Mucosa of gallbladder (tissue), 1 donor: ENCODE results near the gene SCN1A. TPM values are rescaled to one million over a fixed set of nuclear protein-coding genes. Genes with fewer than 3 reads are reported as not detected.

Source experiments
- DNase-seq: peaks from one replicate; pipeline ENCODE4 v3.0.0-alpha.2; 2020; ENCODE audit warnings: low spot score
- total RNA-seq: library from RNA; stranded (reverse); gene quantifications from one replicate; pipeline ENCODE4 v1.2.1, GENCODE V29; 2021
- donor health status: DM: no; HTN: no; CAD: no.

The SCN1A gene
- total RNA-seq, 1 donor from 2014 or later: not detected

DNA sequence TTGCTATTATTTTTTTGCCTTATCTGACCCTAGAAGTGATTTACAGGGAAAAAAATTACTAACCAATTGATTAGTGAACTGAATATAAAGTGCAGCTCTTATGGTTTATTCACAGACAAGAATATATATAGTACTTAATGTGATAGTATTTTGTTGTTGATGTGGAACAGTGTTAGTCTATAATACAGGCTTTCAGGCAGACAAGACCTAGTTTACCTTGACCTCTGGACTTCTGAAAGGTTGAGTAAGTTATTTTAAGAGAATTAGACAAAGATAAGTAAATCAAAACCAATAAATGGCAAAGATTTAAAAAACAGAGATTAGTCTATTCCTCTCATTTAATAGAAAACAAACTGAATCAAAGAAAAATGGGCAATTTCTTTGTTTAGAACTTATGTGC lies 46.0 kb downstream of the SCN1A start:
- no peak for DNase-seq

DNA sequence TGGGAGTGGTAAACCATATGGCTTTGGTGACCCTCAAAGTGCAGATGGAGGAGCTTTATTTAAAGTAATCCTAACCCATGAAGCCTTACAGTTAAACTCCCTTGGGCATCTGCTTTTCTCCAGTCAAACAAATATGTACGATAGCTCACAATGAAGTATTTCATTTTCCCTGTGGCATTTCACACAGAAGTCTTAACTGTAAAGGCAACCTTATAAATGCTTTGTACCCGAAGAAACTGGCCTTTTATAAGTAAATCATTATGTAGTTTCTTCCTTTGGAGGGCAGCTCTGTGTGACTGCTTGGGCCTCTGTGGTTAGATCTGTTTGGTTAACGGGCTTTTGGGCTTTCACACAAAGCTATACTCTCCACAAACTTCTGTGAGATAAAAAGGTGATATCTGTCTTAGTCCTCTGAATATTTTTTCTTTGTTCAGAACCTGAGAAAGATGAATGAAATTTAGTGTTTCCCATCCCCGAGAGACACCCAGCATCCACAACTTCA lies 46.6 kb downstream of the SCN1A start:
- DNase-seq: no peak

DNA sequence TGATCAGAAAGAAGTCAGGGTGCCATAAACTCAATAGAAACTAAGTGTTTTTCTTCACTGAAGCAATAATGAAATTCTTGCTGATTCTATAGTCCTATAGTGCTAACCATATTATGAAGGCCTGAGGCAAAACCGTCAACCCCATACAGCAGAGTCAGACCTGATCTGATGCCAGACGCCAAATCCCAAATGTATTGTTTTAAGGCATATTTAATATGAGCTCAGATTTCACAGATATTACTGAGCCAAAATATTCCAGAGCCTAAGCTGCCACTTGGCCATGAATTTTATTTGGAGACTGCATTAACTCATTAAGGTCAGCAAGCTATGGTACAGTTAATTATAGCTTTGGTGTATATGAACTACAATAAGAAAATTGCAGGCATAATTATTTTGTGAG lies 53.4 kb downstream of the SCN1A start:
- no peak for DNase-seq

DNA sequence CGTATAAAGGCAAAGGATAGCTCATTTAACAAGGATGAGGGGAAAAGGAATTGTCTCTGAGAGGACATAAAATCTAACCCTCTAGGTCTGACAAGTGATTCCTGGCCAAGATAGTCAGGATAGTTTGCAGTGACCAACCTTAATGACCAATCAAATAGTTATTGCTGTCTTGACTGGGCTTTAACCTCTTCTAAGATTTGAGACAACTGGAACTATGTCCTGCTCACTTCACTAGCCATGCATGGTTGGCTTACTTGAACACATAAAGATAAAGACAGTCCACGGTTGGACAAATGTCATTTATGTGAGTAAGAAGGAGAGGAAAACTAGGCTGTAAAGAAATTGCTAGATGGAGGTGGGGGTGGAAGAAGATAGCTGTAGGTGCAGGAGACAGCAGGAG lies 53.8 kb downstream of the SCN1A start:
- DNase-seq: no peak

DNA sequence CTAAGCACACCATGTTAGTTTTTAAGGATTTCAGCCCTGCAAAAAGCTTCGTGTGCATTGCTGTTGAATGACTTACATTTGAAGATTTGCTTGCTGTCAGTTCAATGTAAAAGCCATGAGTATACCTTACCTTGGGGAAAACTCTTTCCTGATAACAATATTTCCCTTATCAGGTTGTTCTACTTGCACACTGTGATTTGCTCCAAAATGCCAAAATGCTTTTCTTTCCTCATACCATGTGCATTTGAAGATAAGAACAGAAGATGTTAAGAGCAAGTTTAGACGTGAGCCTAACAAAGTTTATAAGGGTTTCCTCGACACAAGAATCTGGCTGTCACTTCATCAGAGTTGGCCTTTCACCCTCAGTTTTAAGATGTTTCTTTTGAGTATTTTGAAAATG lies 57.6 kb downstream of the SCN1A start:
- DNase-seq: no peak

DNA sequence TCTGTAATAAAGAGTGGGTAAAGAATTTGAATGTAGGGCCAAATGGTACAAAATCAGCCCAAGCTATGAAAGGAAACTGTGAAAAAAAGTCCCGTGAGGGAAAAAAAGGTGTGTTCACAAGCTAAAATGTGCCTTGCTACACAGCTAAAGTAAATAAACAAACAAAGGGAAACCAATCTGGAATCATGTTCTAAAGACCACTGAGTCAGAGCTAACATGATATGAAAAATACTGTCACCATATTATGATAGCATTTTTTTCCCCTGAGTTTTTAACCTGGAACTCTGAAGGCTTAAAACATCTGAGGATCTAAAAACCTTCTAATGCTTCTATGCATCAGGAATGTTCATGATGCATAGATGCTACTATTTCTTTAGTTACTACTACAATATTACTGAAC lies 58.8 kb downstream of the SCN1A start:
- no peak for DNase-seq

DNA sequence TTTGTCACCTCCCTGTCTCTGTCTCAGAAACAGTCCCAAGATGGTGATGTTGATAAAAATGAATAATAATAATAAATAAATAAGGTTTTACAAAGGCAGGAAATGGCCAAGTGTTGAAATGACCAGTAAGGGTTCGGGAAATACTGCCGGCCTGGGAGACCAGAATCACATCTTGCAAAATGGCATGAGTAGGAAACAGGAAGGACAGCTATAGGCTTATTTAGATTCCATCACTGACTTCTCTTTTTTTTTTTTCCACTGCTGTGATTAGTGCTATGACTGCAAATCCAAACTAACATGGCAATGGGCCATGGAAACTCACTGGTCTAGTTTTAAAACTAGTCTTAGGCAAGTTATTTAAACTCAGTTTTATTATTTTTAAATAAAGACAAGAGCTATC lies 60.6 kb downstream of the SCN1A start:
- DNase-seq: no peak

DNA sequence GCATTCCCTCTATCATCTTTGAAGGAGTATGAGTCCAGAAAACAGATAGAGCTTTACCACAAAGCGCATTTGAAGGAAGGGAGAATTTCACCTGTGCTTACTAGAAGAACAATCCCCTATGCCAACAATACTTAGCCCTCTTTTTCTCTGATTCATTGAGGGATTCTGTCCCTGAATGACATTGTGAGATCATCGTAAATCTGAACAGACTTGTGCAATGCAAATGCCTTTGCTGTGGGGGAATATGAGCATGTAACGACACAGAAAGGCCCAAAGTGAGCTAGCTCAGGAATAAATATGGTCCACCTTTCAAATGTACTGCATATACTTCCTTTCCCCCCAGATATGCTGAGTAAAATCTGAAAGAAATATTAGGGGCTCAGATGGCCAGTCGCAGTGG lies 67.6 kb downstream of the SCN1A start:
- no peak for DNase-seq

DNA sequence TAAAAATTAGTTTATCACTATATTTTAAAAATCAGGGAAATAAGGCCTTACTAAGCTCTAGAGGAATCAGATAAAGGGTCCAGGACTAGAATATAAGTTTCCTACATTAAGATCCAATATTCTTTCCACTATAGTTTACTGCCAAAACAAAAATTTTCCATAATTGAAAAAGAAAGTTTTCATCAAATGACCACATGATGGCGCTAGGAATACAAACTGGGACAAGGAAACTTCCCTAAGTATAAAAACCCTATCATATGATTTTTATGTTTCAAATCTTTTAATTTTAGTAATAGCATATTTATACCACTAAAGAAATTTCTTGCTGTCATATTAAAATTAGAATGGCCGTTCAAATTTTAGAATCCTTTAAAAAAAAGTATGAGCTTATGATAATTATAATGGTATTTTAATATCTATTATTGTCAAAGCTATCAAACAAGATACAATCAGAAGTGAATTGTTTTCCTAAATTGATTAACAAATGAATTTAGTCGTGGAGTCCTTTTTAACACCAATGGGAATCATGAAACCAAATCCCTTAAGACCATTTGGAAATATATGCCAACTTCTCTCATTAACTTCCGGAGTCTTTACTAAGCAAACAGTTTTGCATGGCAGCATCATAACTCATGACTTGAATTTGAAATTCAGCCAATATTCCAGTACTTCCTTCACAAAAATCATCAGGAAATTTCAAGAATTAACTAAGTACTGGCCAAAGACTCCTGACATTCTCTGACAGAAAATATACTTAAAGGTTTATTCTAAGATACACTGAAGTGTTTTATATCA lies 70.3 kb downstream of the SCN1A start:
- DNase-seq: no peak

DNA sequence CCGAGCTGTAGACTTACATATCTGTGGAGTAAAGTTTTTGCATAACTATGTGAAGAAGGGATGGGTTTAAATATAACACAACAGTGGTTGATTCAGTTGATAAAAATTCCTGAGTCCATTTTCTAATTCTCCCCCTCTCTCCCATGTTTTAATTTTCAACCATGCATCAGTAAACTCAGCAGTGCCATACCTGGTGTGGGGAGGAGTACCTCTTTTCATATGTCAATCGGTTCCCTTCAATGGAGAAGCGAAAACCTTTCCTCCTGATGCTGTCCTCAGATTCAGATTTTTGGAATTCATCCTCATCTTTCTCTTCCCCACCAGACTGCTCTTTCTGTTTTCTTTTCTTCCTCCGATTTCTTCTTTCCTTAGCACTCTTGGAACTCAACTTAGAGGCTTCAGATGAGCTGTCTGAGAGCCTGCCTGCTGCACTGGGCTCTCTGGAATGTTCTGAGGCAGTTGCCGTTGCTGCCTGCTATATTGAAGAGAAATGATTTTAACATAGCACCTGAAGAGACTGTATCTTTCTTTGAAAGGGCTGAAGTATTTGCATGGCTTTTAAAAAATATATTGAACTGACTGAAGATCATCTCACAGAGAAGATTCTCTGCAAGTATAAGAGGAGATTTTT lies 82.9 kb downstream of the SCN1A start:
- no peak for DNase-seq

DNA sequence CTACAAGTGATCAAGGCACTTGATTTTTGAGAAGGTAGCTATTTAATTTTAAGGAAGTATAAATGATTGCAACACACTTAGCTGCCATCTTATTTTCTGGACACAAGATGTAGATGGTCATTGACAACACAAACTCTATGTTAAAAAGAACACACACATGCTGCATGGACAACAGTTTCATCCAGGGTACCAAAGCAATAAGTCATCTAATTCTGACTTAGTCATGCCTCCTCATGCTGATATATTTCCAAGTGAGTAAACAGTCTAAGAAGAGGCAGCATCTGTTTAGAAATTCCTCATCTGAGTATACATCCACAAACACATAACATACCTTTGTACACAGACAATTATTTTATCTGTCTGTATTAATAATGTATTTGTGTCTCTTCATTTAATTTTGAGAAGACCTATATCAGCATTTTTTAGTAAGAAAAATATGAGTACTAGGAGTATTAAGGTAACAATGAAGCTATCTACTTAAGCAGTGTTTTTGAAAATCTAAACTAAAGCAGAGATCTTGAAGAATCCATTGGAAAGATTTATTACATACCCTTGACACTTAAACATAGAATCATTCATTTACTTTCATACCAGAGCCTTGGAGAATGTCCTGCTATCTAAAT lies 84.9 kb downstream of the SCN1A start:
- DNase-seq: no peak

DNA sequence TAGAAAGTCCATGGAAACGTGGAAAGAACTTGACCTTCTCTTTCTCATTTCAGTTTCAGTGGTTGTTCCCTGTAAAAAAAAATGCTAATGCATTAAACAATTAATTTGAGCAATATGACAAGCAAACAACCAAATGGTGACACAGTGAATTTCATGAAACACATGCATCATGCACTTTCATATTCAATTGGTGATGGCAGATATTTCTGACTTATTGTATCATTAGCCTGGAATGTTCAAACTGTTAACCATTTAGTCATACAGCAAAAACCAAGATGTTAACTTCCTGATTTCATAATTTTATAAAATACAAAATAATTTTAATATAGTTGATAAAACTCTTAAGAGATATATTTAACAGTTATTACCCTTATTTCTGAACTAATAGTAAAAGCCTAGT lies 85.5 kb downstream of the SCN1A start:
- DNase-seq: no peak

DNA sequence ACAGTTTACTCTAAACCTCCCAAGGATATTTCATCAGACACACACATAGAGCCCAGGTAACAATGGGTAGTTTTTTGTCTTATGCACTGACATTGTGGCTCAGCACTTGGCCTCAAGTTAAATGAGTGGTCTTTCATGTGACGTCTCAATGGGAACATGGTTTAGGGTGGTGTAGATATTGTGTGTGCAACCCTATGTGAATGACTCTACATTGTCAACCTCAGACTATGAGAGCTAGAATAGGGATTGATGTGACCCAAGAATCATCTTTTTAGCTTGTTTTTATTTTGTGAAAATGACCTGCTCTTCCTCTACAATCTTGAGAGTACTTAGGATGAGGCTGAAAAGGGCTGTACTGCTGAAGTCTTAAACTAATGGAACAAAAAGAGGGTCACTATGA lies 86.2 kb downstream of the SCN1A start:
- DNase-seq: no peak

DNA sequence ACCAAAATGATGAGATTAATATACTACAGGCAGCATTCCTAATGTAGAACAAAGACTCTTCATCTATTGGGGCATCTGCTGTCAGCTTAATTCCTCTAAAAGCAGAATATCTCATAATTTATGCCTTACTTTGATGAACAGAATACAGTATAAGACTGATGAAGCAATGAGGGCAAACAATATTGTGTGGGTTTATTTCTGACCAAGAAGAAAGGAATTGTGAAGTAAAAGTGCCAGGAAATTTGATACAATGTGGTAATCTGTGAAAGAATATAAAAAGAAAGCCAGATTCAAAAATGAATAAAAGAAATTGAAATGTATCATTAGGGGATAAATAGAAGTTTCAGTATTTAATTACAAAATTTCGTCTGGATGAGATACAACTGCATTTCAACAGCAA lies 95.5 kb downstream of the SCN1A start:
- DNase-seq: no peak

DNA sequence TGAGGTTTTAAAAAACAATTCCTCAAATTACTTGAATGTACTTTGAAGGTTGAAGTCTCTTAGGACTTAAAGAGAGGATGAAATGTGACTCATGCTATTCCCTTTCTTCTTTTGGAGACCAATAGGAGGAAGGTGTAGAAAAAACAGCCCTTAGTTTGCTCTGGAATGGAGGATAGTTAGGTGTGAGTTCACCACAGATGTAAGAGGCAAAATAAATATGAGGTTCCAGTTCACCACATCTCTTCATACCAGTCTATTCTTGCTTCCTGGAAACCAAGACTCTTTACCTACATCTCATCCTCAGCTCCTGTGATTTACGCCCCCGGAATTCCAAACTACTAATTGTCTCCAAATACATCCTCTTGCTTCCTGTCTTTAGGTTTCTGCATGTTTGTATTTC lies 96.8 kb downstream of the SCN1A start:
- DNase-seq: no peak

DNA sequence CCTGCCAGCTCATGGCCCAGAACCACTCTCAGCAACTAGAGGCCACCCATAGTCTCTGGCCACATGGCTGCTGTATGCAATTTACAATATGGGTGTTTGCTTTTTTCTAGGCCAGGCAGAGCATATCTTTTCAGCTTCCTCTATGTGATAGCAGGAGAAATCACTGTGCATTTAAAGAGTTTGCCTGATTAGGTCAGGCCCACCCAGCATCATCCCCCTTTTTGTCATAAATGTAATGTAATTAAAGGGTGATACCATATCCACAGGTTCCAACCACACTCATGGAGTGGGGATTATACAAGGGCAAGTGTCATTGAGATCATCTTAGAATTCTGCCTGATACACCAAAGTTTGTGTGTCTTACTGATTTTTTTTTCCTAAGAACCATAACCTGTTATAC lies 102.5 kb downstream of the SCN1A start:
- no peak for DNase-seq

DNA sequence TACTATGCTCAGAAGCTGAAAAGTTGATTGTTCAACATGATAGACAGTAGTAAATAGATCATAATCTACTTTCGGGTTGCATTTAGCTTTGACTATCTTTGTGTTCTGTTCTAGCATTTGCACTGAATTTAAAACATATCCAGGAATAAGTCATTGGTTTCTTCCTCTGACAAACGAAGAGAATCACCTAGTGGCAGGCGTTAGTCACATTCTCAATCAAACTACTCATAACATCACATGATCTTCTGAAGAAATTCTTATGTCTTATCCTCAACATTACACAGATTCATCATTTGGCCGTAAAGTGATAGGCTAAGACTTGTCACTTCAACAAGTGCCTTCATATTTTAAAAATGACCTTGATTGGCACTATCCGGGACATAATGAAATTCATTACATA lies 110.6 kb downstream of the SCN1A start:
- DNase-seq: no peak

DNA sequence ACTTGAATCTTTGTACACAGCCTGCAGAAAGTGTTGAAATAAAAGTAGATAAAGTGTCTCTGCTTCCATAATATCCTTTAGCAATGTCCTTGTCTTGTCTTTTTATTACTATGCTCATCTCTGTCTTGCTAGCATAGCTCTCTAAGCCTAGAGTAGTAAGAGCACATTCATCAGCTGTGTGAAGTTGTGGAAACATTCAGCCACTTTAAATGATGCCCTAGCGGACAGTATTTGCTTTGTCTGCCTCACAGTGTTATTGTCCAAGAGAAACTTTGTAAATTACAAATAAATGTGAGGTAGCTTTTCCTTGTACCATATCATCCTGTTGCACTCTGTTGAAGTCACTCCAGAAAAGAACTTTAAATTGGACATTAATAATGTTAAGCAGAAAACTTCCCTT lies 113.9 kb downstream of the SCN1A start:
- no peak for DNase-seq

DNA sequence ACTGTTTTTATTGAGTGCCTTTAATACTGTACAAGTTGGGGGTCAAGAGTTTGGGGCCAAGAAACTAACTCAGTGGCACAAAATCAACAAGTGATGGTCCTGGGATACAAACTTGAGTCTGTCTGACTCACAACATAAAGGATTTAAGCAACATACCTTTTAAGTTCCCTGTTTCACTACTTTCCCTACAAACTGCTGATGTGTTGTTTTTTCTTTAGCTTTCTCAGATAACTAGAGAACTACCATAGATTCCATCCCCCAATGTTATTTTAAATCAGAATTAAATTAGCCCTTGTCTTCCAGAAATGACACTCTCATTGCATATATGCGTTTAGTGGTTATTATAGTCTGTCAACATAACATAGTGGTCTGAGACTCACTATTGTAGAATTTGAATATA lies 116.2 kb downstream of the SCN1A start:
- no peak for DNase-seq

DNA sequence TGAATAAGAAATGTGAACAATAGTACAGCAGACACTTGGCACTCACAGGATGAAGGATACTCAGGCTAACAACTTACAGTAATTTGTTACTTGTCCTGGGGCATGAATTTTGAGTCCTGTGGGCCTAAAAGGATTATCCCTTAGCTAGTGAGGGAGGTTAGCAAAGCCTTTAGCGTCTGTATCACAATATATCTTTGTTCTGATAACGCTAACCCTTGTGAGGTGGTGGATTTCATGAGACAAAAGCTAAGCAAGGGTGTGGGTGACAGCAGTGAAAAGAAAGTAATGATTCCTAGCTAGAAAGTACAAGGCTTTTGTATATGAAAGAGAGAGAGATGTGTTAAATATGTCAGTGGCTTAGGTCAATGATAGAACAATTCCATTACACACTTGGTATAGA lies 127.4 kb downstream of the SCN1A start:
- DNase-seq: no peak

DNA sequence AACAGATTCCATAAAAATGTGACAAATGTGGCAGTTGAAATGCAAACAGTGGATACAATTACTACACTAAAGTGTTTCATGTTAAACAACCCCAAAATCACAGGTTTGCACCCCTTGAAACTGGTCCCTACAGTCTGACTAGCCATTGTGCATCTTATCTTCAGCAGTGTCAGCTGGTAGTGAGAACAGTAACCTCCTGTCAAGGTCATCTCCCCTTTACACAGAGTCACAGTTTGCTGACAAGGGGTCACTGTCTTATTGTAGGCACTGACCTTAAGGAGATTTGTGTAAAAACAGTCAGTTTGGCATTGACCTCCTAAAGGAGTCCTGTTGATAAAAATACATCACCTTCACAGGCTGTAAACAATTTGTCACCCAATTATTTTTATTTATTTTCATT lies 137.0 kb downstream of the SCN1A start:
- DNase-seq: no peak

DNA sequence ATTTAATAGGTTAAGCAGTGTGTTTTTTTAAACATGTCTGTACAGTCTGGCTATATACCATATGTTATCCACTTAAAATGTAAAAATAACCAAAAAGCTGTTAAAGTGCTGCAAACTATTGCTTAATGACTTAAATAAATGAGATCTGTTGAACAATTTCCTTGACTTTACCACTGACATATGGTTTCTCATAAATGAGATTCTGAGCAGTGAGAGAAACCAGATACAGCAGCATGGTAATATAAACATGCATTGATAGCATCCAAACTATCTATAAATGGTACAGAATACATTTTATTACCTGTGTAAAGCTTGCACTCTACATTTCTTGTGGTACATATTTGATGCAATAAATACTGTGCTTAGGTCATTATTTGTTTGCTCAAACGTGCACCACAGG lies 138.0 kb downstream of the SCN1A start:
- no peak for DNase-seq

DNA sequence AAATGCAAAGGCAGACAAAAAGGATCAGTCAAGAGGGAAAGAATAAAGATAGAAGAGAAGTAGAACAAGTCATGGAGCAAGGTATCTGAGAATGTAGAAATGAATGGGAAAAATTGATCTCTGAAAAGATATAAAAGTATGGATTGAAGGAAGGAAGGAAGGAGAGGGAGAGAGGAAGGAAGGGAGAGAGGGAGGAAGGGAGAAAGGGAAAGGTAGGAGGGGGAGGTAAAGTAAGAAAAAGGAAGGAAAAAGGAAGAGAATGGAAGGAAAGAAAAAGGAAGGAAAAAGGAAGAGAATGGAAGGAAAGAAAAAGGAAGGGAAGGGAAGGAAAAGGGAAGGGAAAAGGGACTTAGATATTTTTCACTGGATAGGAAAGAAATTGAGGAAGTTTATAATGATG lies 142.7 kb downstream of the SCN1A start:
- no peak for DNase-seq
